IPS-18a (cell line): ENCODE data around the gene PPCDC.

Source experiments
- H3K27ac ChIP-seq: one replicate; pipeline ENCODE4 v1.5.1; 2013; ENCODE audit warnings: low read length
- H3K27me3 ChIP-seq: one replicate; pipeline ENCODE4 v1.6.1; 2013; ENCODE audit warnings: mild to moderate bottlenecking, low read length; ENCODE audit not compliant: control insufficient read depth, insufficient read depth
- H3K36me3 ChIP-seq: one replicate; pipeline ENCODE4 v1.6.1; 2013; ENCODE audit warnings: low read depth, low read length; ENCODE audit not compliant: control insufficient read depth
- H3K4me1 ChIP-seq: one replicate; pipeline ENCODE4 v1.6.1; 2013; ENCODE audit warnings: low read depth, low read length; ENCODE audit not compliant: control insufficient read depth
- H3K4me3 ChIP-seq: one replicate; pipeline ENCODE4 v1.5.1; 2013; ENCODE audit warnings: low read length
- H3K9ac ChIP-seq: one replicate; pipeline ENCODE4 v1.6.1; 2013; ENCODE audit warnings: mild to moderate bottlenecking, low read length, moderate library complexity
- H3K9me3 ChIP-seq: one replicate; pipeline ENCODE4 v1.6.1; 2013; ENCODE audit warnings: low read depth, low read length; ENCODE audit not compliant: control insufficient read depth

PPCDC gene

GRCh38 chr15:75031848-75032247 lies 8.5 kb downstream of the PPCDC start:
- Histone ChIP-seq H3K9me3 (no peaks in the 10 kb centered on the region), H3K36me3 (no peaks in the 10 kb centered on the region), H3K4me1 (peaks cover 5% of the 10 kb centered on the region), H3K27ac (no peak overlapping the region), H3K9ac (no peak overlapping the region), H3K27me3 (no peaks in the 10 kb centered on the region), H3K4me3 (no peak overlapping the region)

GRCh38 chr15:75032395-75032794 lies 9.0 kb downstream of the PPCDC start:
- Histone ChIP-seq H3K9me3 (no peaks in the 10 kb centered on the region), H3K36me3 (no peaks in the 10 kb centered on the region), H3K4me3 (no peak overlapping the region), H3K4me1 (peaks cover 5% of the 10 kb centered on the region), H3K9ac (no peak overlapping the region), H3K27me3 (no peaks in the 10 kb centered on the region), H3K27ac (no peak overlapping the region)

GRCh38 chr15:75033809-75034208 lies 10.4 kb downstream of the PPCDC start:
- Histone ChIP-seq H3K4me3 (no peak overlapping the region), H3K4me1 (peaks cover 5% of the 10 kb centered on the region), H3K27ac (no peak overlapping the region)

DNA sequence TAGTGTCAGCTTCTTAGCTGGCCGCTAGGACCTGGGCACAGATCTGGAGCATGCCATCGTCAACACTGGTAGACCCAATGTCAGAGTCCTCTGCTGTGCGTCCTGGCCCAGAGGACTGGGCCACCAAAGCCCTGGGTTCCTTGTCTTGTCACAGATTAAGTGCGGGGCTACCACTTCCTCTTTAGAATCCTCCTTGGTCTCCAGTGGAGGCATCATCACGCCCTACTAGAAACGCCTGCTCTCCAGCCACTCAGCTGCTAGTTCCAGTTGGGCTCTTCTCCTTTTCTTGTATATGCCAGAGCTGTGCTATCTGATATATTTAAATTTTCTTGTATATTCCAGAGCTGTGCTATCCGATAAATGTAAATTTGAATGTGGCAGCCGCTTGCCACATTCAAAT lies 11.2 kb downstream of the PPCDC start:
- no peaks in the 10 kb centered on the region for H3K27me3 ChIP-seq
- no peak overlapping the region for H3K27ac ChIP-seq
- H3K4me3 ChIP-seq = no peak overlapping the region
- H3K4me1 ChIP-seq = peaks cover 1% of the 10 kb centered on the region
- H3K9me3 ChIP-seq = no peaks in the 10 kb centered on the region
- H3K36me3 ChIP-seq = no peaks in the 10 kb centered on the region
- H3K9ac ChIP-seq = no peak overlapping the region

More at GRCh38 chr15:75033809-75034208, 10.4 kb downstream of the PPCDC start:
- Histone ChIP-seq H3K9ac (no peak overlapping the region), H3K36me3 (no peaks in the 10 kb centered on the region), H3K27me3 (no peaks in the 10 kb centered on the region), H3K9me3 (no peaks in the 10 kb centered on the region)

DNA sequence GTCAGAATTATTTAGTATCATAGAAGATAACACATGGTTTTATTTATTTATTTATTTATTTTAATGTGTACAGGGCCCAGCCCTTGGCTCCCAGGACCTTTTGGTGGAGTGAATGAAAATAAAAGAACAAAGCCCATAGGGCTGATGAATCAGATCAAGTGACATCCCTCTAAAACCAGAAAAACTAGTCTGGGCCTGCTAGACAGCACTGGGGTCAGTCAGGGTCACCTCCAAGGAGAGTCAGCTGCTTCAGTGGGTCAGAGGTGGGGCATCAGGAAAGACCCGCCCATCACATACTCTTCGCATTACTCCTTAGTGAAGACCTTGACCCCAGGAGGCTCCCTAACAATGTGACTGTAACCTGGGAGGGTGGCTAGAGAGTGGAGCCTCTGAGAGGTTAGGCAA lies 12.8 kb downstream of the PPCDC start:
- H3K27ac ChIP-seq = no peak overlapping the region
- H3K4me1 ChIP-seq = no peaks in the 10 kb centered on the region
- no peaks in the 10 kb centered on the region for H3K27me3 ChIP-seq
- H3K9ac ChIP-seq = no peak overlapping the region
- H3K9me3 ChIP-seq = no peaks in the 10 kb centered on the region
- no peaks in the 10 kb centered on the region for H3K36me3 ChIP-seq
- H3K4me3 ChIP-seq = no peak overlapping the region

DNA sequence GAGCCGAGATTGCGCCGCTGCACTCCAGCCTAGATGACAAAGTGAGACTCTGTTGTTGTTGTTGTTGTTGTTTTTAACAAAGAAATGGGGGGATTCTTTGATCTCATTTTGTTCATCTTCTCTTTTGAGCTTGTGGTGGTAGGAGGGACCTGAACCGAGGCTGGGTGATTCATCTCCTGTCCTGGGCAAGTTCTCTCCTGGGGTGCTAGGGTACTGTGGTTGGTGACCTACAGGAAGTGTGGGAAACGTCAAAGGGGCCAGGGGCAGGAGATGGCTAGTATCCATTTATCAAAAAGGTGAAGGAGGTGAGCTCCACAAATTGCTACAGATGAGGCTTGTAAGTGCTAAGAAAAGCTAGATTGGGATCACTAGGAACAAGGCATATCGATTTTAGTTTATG lies 14.3 kb downstream of the PPCDC start:
- Histone ChIP-seq H3K27ac (no peak overlapping the region), H3K9ac (no peak overlapping the region), H3K4me3 (no peak overlapping the region), H3K9me3 (no peaks in the 10 kb centered on the region), H3K4me1 (no peaks in the 10 kb centered on the region), H3K27me3 (no peaks in the 10 kb centered on the region), H3K36me3 (no peaks in the 10 kb centered on the region)

- H3K4me1 ChIP-seq = no peaks in the 10 kb centered on the region
- no peak overlapping the region for H3K4me3 ChIP-seq
- H3K27ac ChIP-seq = no peak overlapping the region
- H3K9me3 ChIP-seq = no peaks in the 10 kb centered on the region
- H3K36me3 ChIP-seq = no peaks in the 10 kb centered on the region
- no peak overlapping the region for H3K9ac ChIP-seq
- no peaks in the 10 kb centered on the region for H3K27me3 ChIP-seq
Measured at GRCh38 chr15:75038231-75038630, 14.8 kb downstream of the PPCDC start.

GRCh38 chr15:75042730-75043508 lies 19.5 kb downstream of the PPCDC start:
- H3K4me1 ChIP-seq = peaks cover 12% of the 10 kb centered on the region
- H3K27ac ChIP-seq = no peak overlapping the region
- no peaks in the 10 kb centered on the region for H3K36me3 ChIP-seq
- no peaks in the 10 kb centered on the region for H3K9me3 ChIP-seq
- no peak overlapping the region for H3K9ac ChIP-seq
- no peaks in the 10 kb centered on the region for H3K27me3 ChIP-seq
- H3K4me3 ChIP-seq = no peak overlapping the region

DNA sequence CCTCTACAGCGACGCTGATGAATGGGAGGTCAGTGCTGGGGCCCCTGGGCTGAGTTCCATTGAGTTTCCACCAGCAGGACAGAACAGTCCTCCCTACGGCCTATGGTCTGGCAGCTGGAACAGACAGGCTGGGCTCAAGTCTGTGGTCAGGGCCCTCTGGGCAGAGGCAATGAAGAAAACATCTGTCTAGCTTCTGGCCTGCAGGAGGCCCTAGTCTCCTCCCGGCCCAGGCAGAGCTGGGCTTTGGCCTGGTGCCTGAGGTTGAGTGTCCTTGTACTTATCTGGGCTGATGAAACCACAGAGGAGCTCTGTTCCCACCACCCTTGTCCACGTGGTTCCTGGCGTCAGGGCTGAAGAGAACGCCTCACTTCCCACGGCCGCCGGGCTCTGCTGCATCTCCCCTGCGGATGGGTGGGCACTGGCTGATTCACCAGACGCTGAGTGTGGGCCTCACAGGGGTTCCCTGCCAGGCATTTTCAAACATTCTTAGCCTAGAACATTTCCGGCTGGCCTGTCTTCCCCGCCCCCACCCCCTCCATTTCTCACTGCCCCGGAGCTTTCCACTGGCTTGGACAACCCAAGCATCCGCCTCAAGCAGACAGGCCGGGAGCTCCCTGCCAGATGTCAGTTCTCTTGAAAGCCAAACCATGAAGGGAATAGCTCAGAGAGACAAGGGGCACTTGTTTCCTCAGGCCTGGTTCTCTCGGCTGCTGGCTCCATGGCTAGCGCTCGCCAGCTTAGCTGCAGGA lies 20.3 kb downstream of the PPCDC start:
- H3K27me3 ChIP-seq = no peaks in the 10 kb centered on the region
- H3K9me3 ChIP-seq = no peaks in the 10 kb centered on the region
- H3K9ac ChIP-seq = no peak overlapping the region
- H3K27ac ChIP-seq = no peak overlapping the region
- H3K4me1 ChIP-seq = peaks cover 12% of the 10 kb centered on the region
- H3K36me3 ChIP-seq = peaks cover 3% of the 10 kb centered on the region
- H3K4me3 ChIP-seq = no peak overlapping the region

- peaks cover 12% of the 10 kb centered on the region for H3K4me1 ChIP-seq
- peaks cover 8% of the 10 kb centered on the region for H3K36me3 ChIP-seq
- H3K9me3 ChIP-seq = no peaks in the 10 kb centered on the region
- H3K27ac ChIP-seq = no peak overlapping the region
- no peak overlapping the region for H3K4me3 ChIP-seq
- H3K9ac ChIP-seq = no peak overlapping the region
- H3K27me3 ChIP-seq = no peaks in the 10 kb centered on the region
Measured at GRCh38 chr15:75044258-75044878, 21.0 kb downstream of the PPCDC start.

DNA sequence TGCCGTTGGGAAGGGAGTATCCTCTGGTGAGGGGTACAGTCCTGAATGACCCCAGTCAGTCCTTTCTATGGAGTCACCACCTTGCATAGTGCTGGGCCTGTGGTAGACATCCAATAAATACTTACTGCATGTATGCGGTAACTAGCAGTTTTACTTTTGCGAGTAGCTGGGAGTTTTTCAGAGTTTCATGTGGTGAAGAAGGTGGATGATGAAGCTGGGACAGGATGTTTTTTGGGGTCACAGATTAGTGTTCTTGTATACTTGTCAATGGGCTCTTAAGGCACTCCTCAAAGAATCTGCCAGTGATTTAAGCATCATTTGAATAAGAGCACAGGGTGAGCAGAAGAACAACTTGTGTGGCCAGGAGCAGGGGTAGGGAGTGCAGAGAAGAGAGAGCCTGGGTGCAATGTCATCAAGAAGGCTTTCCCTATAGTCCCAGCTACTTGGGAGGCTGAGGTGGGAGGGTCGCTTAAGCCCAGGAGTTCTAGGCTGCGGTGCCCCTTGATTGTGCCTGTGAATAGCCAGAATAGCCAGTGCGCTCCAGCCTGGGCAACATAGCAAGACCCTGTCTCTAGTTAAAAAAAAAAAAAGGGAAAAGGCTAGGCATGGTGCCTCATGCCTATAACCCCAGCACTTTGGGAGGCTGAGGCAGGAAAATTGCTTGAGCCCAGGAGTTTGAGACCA lies 22.1 kb downstream of the PPCDC start:
- Histone ChIP-seq H3K9ac (no peak overlapping the region), H3K27ac (no peak overlapping the region), H3K27me3 (no peaks in the 10 kb centered on the region), H3K4me3 (no peak overlapping the region), H3K36me3 (peaks cover 8% of the 10 kb centered on the region), H3K9me3 (no peaks in the 10 kb centered on the region), H3K4me1 (peaks cover 12% of the 10 kb centered on the region)
